Measurements from ENCODE around the gene VTA1. TPM values are rescaled to one million over a fixed set of nuclear protein-coding genes. Genes with fewer than 3 reads are reported as not detected.

The VTA1 gene
- total RNA-seq, 1 donor from 2014 or later = 37.1 TPM

DNA sequence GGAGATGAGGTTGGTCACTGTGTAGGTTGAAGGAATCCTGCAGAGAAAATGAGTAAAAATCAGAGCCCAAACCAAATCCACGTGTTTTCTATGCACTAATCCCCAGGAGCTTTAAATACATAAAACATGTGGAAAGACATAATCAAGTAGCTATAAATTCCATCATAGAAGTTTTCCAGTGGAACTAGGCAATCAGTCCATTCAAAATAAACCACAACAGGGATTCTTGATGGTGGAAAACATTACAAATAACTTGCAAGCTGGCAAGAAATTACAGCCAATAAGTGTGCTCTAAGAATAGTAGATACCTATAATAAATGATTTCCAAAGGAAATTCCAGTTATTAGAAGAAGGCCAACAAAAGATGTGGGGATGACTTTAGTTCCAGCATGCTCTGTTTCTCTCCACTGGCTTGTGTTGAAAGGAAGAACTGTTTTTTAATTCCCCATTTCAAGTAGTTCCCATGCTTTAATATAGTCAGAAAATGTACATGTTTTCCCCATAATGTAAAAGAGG is 104.9 kb downstream of the VTA1 start:
- Histone ChIP-seq H3K4me3 (ENCODE audit: low read depth, low read length) (no peak overlapping the region), H3K27me3 (ENCODE audit: control insufficient read depth, insufficient read depth, low read length) (no peaks in the 10 kb centered on the region), H3K36me3 (ENCODE audit: control insufficient read depth, insufficient read depth, low read length) (no peaks in the 10 kb centered on the region)
- TF ChIP-seq, protein P1, sequence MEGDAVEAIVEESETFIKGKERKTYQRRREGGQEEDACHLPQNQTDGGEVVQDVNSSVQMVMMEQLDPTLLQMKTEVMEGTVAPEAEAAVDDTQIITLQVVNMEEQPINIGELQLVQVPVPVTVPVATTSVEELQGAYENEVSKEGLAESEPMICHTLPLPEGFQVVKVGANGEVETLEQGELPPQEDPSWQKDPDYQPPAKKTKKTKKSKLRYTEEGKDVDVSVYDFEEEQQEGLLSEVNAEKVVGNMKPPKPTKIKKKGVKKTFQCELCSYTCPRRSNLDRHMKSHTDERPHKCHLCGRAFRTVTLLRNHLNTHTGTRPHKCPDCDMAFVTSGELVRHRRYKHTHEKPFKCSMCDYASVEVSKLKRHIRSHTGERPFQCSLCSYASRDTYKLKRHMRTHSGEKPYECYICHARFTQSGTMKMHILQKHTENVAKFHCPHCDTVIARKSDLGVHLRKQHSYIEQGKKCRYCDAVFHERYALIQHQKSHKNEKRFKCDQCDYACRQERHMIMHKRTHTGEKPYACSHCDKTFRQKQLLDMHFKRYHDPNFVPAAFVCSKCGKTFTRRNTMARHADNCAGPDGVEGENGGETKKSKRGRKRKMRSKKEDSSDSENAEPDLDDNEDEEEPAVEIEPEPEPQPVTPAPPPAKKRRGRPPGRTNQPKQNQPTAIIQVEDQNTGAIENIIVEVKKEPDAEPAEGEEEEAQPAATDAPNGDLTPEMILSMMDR (IDR thresholded peaks at IDR 0.05; ENCODE audit: insufficient read depth, low read length, severe bottlenecking) = no peak
- FAIRE-seq (no peak), DNase-seq (ENCODE audit: low read depth) (no peak)

DNA sequence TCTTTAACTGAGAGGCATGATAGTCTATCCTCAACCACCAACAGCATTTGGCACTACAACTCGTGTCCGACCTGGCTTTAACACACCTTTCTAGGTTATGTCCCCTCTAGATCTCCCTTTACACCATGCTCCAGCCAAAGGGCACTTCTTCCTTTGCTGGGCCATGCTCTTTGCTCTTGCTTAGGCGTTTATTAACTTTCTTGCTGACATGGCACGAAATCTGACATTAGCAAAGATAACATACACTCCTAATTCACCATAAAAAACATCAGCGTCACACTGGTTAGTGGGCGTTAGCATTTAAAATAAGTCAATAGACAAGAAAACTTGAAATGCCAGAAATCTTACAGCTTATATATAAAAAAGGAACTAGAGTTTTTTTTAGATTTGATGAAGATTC is 107.5 kb downstream of the VTA1 start:
- TF ChIP-seq, protein P1 (IDR thresholded peaks at IDR 0.05; ENCODE audit: insufficient read depth, low read length, severe bottlenecking) = no peak

DNA sequence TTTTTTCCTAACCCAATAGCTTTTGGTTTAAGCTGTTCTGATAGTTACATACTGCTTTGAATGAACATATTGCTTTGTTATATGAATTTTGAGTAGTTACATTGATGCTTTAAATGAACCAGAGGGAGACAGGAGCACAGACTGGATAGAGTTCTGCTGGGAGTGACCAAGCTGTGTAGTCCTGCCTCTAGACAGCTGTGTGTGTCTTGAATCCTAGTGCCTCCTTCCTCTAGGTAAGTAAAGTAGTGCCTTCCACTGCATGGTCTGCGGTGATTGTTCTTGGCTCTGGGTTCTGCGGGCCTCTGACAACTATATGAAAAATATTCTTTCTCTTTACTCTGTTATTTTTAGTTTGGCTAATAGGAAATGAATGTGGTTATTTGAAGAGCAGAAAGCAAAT is 108.7 kb downstream of the VTA1 start:
- FAIRE-seq (no peak), DNase-seq (ENCODE audit: low read depth) (no peak)
- H3K4me3 ChIP-seq (ENCODE audit: low read depth, low read length) = no peak overlapping the region
- TF ChIP-seq, protein P1 (IDR thresholded peaks at IDR 0.05; ENCODE audit: insufficient read depth, low read length, severe bottlenecking) = no peak
- no peaks in the 10 kb centered on the region for H3K36me3 ChIP-seq (ENCODE audit: control insufficient read depth, insufficient read depth, low read length)
- H3K27me3 ChIP-seq (ENCODE audit: control insufficient read depth, insufficient read depth, low read length) = no peaks in the 10 kb centered on the region

More for the DNA sequence above, 107.5 kb downstream of the VTA1 start:
- no peak for FAIRE-seq
- no peak for DNase-seq (ENCODE audit: low read depth)
- no peaks in the 10 kb centered on the region for H3K36me3 ChIP-seq (ENCODE audit: control insufficient read depth, insufficient read depth, low read length)
- no peaks in the 10 kb centered on the region for H3K27me3 ChIP-seq (ENCODE audit: control insufficient read depth, insufficient read depth, low read length)
- no peak overlapping the region for H3K4me3 ChIP-seq (ENCODE audit: low read depth, low read length)

DNA sequence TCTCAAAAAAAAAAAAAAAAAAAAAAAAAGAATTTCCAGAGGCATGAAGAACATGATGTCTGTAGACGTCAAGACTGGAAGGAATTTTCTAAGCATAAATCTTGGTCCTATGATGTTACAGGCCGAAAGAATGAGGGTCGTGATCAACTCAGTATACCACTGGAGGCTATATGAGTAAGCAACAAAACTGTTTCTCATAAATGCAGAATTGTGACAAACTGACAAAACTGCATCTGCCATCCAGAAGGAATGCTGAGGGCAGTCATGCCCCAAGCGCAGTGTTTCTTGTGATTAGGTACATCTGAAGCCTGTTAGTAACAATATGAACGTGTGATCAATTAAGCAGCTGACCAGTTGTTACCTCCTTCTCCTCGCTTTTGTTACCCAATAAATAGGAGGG is 111.2 kb downstream of the VTA1 start:
- Histone ChIP-seq H3K27me3 (ENCODE audit: control insufficient read depth, insufficient read depth, low read length) (no peaks in the 10 kb centered on the region), H3K36me3 (ENCODE audit: control insufficient read depth, insufficient read depth, low read length) (no peaks in the 10 kb centered on the region), H3K4me3 (ENCODE audit: low read depth, low read length) (no peak overlapping the region)
- FAIRE-seq = no peak
- DNase-seq (ENCODE audit: low read depth) = no peak
- TF ChIP-seq, protein P1 (IDR thresholded peaks at IDR 0.05; ENCODE audit: insufficient read depth, low read length, severe bottlenecking) = no peak

DNA sequence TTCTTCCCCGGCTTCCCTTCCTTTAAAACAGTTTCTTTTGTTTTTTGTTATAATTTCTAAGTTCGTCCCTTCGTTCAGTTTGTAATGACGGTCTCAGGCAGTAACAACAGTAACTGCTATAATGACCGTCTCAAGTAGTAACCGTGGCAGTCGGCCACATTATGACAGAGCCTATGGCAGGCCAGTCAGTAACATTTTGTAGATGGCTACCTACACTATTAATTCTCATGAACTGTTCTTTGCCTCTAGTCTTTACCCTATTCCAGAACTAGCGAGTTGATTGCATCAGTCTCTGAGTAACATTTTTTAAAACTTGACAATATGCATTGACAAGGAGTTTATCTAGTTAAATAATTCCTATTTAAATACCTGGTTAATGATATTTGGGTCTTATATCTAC is 111.7 kb downstream of the VTA1 start:
- FAIRE-seq (no peak), DNase-seq (ENCODE audit: low read depth) (no peak)
- Histone ChIP-seq H3K36me3 (ENCODE audit: control insufficient read depth, insufficient read depth, low read length) (no peaks in the 10 kb centered on the region), H3K27me3 (ENCODE audit: control insufficient read depth, insufficient read depth, low read length) (no peaks in the 10 kb centered on the region), H3K4me3 (ENCODE audit: low read depth, low read length) (no peak overlapping the region)
- TF ChIP-seq, protein P1 (IDR thresholded peaks at IDR 0.05; ENCODE audit: insufficient read depth, low read length, severe bottlenecking) = no peak

DNA sequence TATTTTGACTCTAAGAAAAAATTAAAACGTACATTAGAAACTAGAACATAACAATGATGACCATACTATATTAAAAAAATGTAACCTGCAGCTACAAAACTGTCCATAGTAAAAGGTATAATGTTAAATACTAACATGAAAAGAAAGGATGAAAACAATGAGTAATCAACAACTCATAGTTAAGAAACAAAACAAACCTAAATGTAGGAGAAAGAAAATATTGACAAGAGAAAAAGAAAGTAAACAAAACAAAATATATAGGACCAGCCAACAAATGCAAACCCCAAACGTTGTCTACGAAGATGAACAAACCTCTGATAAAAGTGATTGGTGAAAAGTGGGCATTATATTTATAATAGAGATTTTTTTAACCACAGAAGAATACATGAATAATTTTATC is 113.7 kb downstream of the VTA1 start:
- DNase-seq (ENCODE audit: low read depth) (no peak), FAIRE-seq (no peak)
- Histone ChIP-seq H3K4me3 (ENCODE audit: low read depth, low read length) (no peak overlapping the region), H3K27me3 (ENCODE audit: control insufficient read depth, insufficient read depth, low read length) (no peaks in the 10 kb centered on the region), H3K36me3 (ENCODE audit: control insufficient read depth, insufficient read depth, low read length) (no peaks in the 10 kb centered on the region)
- TF ChIP-seq, protein P1 (IDR thresholded peaks at IDR 0.05; ENCODE audit: insufficient read depth, low read length, severe bottlenecking) = no peak

Data from bronchial epithelial cell (primary cell).